ENCODE measurements around the gene ETV7. TPM values are rescaled to one million over a fixed set of nuclear protein-coding genes. Genes with fewer than 3 reads are reported as not detected.

ETV7 gene
- total RNA-seq (ENCODE audit: low replicate concordance), result 0.09 TPM in 1 of 2 replicates, not detected in the other

DNA sequence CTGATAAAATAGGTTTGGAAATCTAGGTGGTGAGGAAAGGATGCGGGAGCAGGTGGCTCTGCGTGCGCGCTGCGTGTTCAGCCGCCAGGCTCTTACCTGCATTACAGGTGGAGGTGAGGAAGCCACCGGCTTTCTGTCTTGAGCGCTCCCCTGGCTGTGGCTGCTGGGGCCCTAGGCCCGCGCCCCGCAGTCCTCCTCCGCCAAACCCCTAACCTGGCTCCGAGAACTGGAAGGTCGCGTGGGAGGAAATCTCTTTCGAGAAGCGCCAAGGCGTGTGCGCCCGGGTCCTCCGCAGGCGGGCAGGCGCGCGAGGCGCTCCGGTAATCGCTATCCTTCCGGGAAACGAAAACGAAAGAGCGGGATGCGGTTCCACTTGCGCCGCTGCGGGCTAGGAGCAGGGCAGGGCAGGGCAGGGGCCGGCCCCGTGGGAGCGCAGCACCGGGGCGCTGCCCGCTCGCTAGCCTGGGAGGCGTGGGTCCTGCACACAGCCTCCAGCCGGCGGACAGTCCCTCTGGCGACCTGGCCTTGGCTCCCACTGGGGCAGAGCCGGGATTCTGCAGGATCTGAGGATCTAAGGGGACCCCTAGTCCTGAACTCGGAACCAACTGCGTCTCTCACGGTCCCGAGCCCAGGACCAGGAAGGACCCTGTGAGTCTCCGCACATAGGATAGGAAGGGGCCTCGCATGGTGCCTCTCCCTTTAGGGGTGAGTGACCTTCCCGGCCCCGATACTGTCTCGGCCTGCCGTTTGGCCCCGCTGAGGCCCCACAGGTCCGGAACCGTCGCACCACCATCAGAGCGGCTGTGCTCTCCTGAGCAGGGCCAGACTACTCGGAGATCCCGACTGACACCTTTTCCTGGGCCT is at the start of gene ETV7:
ETV7 (minus strand) TSS at position 230 of the 864 bp plus-strand sequence; CDS start at position 102, 128 bp downstream.
- H3K4me3 ChIP-seq (ENCODE audit: low read depth, low read length), result peak within 1 kb of the TSS; percentile 72
- TF ChIP-seq, protein P1, sequence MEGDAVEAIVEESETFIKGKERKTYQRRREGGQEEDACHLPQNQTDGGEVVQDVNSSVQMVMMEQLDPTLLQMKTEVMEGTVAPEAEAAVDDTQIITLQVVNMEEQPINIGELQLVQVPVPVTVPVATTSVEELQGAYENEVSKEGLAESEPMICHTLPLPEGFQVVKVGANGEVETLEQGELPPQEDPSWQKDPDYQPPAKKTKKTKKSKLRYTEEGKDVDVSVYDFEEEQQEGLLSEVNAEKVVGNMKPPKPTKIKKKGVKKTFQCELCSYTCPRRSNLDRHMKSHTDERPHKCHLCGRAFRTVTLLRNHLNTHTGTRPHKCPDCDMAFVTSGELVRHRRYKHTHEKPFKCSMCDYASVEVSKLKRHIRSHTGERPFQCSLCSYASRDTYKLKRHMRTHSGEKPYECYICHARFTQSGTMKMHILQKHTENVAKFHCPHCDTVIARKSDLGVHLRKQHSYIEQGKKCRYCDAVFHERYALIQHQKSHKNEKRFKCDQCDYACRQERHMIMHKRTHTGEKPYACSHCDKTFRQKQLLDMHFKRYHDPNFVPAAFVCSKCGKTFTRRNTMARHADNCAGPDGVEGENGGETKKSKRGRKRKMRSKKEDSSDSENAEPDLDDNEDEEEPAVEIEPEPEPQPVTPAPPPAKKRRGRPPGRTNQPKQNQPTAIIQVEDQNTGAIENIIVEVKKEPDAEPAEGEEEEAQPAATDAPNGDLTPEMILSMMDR (IDR thresholded peaks at IDR 0.05; ENCODE audit: insufficient read depth, low read length), result no peak
- peak; percentile 17 for DNase-seq (ENCODE audit: low read depth)

DNA sequence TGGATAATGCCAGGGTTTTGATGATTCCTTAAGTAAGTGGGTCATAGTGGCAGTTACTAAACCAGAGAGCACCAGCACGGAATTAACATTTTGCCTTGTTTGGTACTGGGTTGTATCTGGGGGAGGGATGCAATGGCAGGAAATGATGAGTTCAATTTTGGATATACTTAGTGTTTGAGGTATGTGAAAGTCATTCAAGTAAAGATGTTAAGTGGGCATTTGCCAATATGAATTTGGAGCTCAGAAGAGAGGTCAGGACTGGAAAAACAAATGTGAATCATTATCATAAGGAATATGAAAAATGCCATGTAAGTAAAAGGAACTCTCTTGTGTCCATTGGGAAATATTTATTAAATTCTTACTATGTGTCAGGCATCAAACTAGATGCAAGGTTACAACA is 49.0 kb upstream of the ETV7 start:
- peak; percentile 75 for DNase-seq (ENCODE audit: low read depth)
- TF ChIP-seq, protein P1 (IDR thresholded peaks at IDR 0.05; ENCODE audit: insufficient read depth, low read length), result no peak
- no peak overlapping the region for H3K4me3 ChIP-seq (ENCODE audit: low read depth, low read length)

DNA sequence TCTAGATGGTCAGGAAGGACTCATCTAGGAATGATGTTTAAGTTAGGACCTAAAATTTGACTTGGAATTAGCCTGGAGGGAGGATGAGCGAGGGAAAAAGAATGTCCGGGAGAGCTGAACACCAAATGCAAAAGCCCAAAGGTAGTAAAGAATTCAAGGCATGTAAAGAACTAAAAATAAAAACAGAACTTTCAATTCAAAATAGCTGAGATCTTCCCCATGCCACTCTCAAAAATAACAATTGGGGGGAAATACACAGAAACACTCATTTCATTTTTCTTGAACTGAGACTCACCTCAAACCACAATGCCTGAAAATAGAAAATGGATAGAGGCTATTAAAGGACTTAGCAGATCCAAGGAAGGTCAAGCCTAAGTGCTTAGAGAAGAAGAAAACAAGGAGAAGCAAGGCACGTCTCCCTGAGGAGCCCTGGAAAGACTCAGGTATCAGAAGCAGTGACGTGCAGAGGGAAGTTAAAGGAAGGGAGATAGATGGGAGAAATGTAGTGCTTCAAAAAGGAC is 44.7 kb upstream of the ETV7 start:
- TF ChIP-seq, protein P1 (IDR thresholded peaks at IDR 0.05; ENCODE audit: insufficient read depth, low read length), result no peak
- DNase-seq (ENCODE audit: low read depth), result peak; percentile 76
- no peak overlapping the region for H3K4me3 ChIP-seq (ENCODE audit: low read depth, low read length)

DNA sequence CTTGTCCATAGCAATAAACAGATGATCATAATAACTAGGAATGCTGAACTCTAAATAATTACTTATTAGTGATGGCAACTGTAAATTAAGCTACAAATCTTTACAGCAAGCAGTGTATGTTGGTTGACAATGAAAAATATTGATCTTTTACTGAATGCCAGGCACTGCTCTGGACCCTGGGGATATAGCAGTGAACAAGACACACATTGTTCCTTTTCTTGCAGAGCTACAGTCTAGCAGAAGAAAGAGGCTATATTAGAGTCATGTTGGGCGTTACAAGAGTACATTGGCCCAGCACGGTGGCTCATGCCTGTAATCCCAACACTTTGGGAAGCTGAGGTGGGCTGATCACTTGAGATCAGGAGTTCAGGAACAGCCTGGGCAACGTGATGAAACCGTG is 43.7 kb upstream of the ETV7 start:
- DNase-seq (ENCODE audit: low read depth), result no peak
- no peak overlapping the region for H3K4me3 ChIP-seq (ENCODE audit: low read depth, low read length)
- TF ChIP-seq, protein P1 (IDR thresholded peaks at IDR 0.05; ENCODE audit: insufficient read depth, low read length), result no peak

DNA sequence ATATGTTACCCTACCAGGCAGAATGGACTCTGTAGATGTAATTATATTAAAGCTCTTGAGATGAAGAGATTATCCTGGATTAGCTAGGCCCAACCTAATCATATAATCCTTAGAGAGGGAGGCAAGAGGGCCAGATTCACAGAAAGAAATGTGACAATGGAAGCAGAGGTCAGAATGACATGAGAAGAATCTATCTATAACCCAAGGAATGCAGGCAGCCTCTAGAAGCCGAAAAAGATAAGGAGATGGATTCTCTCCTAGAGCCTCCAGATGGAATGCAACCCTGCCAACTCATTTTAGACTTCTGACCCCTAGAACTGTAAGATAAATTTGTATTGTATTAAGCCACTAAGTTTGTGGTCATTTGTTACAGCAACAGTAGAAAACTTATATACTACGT is 42.9 kb upstream of the ETV7 start:
- TF ChIP-seq, protein P1 (IDR thresholded peaks at IDR 0.05; ENCODE audit: insufficient read depth, low read length), result no peak
- peak; percentile 76 for DNase-seq (ENCODE audit: low read depth)
- H3K4me3 ChIP-seq (ENCODE audit: low read depth, low read length), result no peak overlapping the region

DNA sequence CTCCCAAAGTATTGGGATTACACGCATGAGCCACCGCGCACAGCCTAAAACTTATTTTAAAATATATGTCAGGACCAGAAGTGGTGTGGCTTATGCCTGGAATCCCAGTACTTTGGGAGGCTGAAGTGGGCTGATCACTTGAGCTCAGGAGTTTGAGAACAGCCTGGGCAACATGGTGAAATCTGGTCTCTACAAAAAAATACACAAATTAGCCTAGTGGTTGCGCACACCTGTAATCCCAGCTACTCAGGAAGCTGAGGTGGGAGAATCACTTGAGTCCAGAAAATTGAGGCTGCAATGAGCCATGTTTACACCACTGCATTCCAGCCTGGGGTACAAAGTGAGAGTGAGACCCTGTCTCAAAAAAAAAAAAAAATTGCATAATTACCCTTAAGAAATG is 41.4 kb upstream of the ETV7 start:
- no peak for DNase-seq (ENCODE audit: low read depth)
- TF ChIP-seq, protein P1 (IDR thresholded peaks at IDR 0.05; ENCODE audit: insufficient read depth, low read length), result peak; percentile 22
- H3K4me3 ChIP-seq (ENCODE audit: low read depth, low read length), result no peak overlapping the region

Data from fibroblast of the aortic adventitia (primary cell).